PC-3 (cell line): ENCODE measurements around the gene KRTAP12-4. TPM values are rescaled to one million over a fixed set of nuclear protein-coding genes. Genes with fewer than 3 reads are reported as not detected.
"Not testable (repeated sequence)": the region's sequence is repeated elsewhere in the genome, so short reads cannot be mapped to it uniquely, and the experiment has no call there.

Experiments used
- ATAC-seq: fragments of 200-7000 bp; cut with Tn5 transposase; 2 replicates; pipeline ENCODE4 v1.9.1; 2020; ENCODE audit warnings: mild to moderate bottlenecking, moderate library complexity
- BruUV-seq: library from RNA; stranded (reverse); fragments of 400-500 nt; replicated peaks from 2 replicates; lab custom pipeline; 2021; lab: Mats Ljungman, UMichigan
- CTCF ChIA-PET: fragments of 300-600 bp; sonication (Branson Sonifier 250); formaldehyde crosslinking; loops from one replicate; lab custom pipeline; 2022; ENCODE audit warnings: antibody characterized with exemption; lab: Charles Lee
- POLR2A ChIA-PET: fragments of 300-600 bp; sonication (Branson Sonifier 250); formaldehyde crosslinking; loops from one replicate; lab custom pipeline; 2022; ENCODE audit warnings: antibody characterized with exemption; ENCODE audit not compliant: unreplicated experiment; lab: Charles Lee
- DNase-seq: peaks from one replicate; pipeline ENCODE4 v3.0.0-alpha.2; 2015
- H2AFZ ChIP-seq: fragments of 300-600 bp; sonication (generic); 2 replicates; pipeline ENCODE4 v1.6.0; 2016; ENCODE audit warnings: antibody characterized with exemption, low read length
- H3F3A ChIP-seq: fragments of 300-600 bp; sonication (generic); one replicate; pipeline ENCODE4 v1.6.0; 2017; ENCODE audit warnings: antibody characterized with exemption, low read length, control low read depth, mild to moderate bottlenecking; ENCODE audit not compliant: unreplicated experiment
- H3K27ac ChIP-seq: fragments of 300-600 bp; sonication (generic); 2 replicates; pipeline ENCODE4 v1.5.1; 2016; ENCODE audit warnings: mild to moderate bottlenecking, low read length
- H3K27me3 ChIP-seq: fragments of 300-600 bp; sonication (generic); 2 replicates; pipeline ENCODE4 v1.6.1; 2016; ENCODE audit warnings: low read length, mixed read lengths
- H3K36me3 ChIP-seq: fragments of 300-600 bp; sonication (generic); 2 replicates; pipeline ENCODE4 v1.6.1; 2016; ENCODE audit warnings: low read depth, mixed run types, low read length, mixed read lengths
- H3K4me1 ChIP-seq: fragments of 300-600 bp; sonication (generic); 2 replicates; pipeline ENCODE4 v1.5.1; 2016; ENCODE audit warnings: low read length; ENCODE audit not compliant: insufficient read depth
- H3K4me2 ChIP-seq: fragments of 300-600 bp; sonication (generic); 2 replicates; pipeline ENCODE4 v1.6.0; 2016; ENCODE audit warnings: low read length
- H3K4me3 ChIP-seq: fragments of 300-600 bp; sonication (generic); 2 replicates; pipeline ENCODE4 v1.5.1; 2016; ENCODE audit warnings: mild to moderate bottlenecking, low read length, mixed read lengths
- H3K79me2 ChIP-seq: fragments of 300-600 bp; sonication (generic); 2 replicates; pipeline ENCODE4 v1.6.1; 2017; ENCODE audit warnings: low read length, mixed read lengths
- H3K9ac ChIP-seq: fragments of 300-600 bp; sonication (generic); 2 replicates; pipeline ENCODE4 v1.6.0; 2016; ENCODE audit warnings: mild to moderate bottlenecking, low read length
- H3K9me2 ChIP-seq: fragments of 300-600 bp; sonication (generic); replicated peaks from 2 replicates; pipeline ENCODE4 v1.6.1; 2016; ENCODE audit warnings: mixed run types, low read length, mixed read lengths
- H3K9me3 ChIP-seq: fragments of 300-600 bp; sonication (generic); 2 replicates; pipeline ENCODE4 v1.6.1; 2016; ENCODE audit warnings: low read length, mixed read lengths
- H4K20me1 ChIP-seq: fragments of 300-600 bp; sonication (generic); 2 replicates; pipeline ENCODE4 v1.6.1; 2016; ENCODE audit warnings: low read length, mixed read lengths
- EZH2 ChIP-seq: fragments of 300-600 bp; sonication (generic); IDR thresholded peaks from one replicate; pipeline ENCODE4 v1.6.1; 2017; ENCODE audit warnings: antibody characterized with exemption, mild to moderate bottlenecking, low read length; ENCODE audit not compliant: unreplicated experiment
- EZH2phosphoT487 ChIP-seq: fragments of 300-600 bp; sonication (generic); IDR thresholded peaks from 2 replicates; pipeline ENCODE4 v1.6.1; 2018; ENCODE audit warnings: mild to moderate bottlenecking, antibody characterized with exemption, low read length, borderline replicate concordance
- intact Hi-C: fragments of 100-400 bp; cut with micrococcal nuclease; formaldehyde crosslinking; loops from 2 replicates; pipeline ENCODE4 v1.9.0; 2023
- total RNA-seq: library from RNA; depleted of rRNA; stranded (reverse); fragments of >200 nt; gene quantifications from 2 replicates; pipeline ENCODE4 v1.2.3, GENCODE V29; 2014
- TF ChIP-seq, protein P1 (sequence below): fragments of 300-600 bp; sonication (generic); conservative IDR thresholded peaks from 2 replicates; pipeline ENCODE4 v1.5.1; 2017; ENCODE audit warnings: antibody characterized with exemption, low read depth, mild to moderate bottlenecking, low read length

The KRTAP12-4 gene
- total RNA-seq, 1 experiment from 2014 or later: not detected

DNA sequence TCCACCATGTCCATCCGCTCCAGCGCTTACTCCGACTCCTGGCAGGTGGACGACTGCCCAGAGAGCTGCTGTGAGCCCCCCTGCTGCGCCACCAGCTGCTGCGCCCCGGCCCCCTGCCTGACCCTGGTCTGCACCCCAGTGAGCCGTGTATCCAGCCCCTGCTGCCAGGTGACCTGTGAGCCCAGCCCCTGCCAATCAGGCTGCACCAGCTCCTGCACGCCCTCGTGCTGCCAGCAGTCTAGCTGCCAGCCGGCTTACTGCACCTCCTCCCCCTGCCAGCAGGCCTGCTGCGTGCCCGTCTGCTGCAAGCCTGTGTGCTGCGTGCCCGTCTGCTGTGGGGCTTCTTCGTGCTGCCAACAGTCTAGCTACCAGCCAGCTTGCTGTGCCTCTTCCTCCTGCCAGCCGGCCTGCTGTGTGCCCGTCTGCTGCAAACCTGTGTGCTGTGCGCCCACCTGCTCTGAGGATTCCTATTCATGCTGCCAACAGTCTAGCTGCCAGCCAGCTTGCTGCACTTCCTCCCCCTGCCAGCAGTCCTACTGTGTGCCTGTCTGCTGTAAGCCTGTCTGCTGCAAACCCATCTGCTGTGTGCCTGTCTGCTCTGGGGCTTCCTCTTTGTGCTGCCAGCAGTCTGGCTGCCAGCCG, 27.2 kb downstream of the KRTAP12-4 start:
- H3K4me3 ChIP-seq, H3K4me1 ChIP-seq, H3K4me2 ChIP-seq, H3K36me3 ChIP-seq, intact Hi-C loops, CTCF ChIA-PET, H3K79me2 ChIP-seq, ATAC-seq, H3K27ac ChIP-seq, DNase-seq, H3K9ac ChIP-seq, H3K27me3 ChIP-seq, H2AFZ ChIP-seq, H3K9me2 ChIP-seq, H4K20me1 ChIP-seq, H3F3A ChIP-seq, POLR2A ChIA-PET, BruUV-seq: not testable (repeated sequence)
- H3K9me3 ChIP-seq: peaks cover 10% of the 10 kb centered on the region

DNA sequence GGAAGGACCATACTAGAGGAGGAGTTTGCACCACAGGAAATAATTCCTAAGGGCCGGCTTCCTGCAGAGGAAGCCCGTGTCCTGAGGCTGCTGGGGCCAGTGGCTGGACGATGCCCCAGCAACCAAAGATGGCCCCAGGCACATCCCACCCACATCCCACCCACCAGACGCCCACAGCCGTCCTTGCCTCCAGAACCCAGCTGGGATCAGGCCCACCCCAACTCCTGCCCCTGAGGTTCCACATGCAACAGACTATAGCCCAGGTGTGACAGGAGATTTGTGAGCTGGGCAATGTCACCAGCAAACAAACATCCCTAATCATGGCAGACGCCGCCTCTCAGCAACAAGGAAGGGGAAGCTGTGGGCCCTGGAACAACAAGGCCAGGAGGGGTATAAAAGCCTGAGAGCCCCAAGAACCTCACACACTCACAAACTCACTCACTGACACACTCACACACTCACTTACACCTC, 27.8 kb downstream of the KRTAP12-4 start, which contains the start of gene KRTAP10-9:
Gene KRTAP10-9, plus strand, starts transcription at position 421 of the 471 bp plus-strand sequence. CDS start 79 bp downstream, outside the sequence.
- H4K20me1 ChIP-seq: no peaks in the 10 kb centered on the region
- no peaks in the 10 kb centered on the region for H3F3A ChIP-seq
- H2AFZ ChIP-seq: no peak within 1 kb of the TSS
- TF ChIP-seq EZH2 (no peak), EZH2phosphoT487 (no peak)
- TF ChIP-seq, protein P1, sequence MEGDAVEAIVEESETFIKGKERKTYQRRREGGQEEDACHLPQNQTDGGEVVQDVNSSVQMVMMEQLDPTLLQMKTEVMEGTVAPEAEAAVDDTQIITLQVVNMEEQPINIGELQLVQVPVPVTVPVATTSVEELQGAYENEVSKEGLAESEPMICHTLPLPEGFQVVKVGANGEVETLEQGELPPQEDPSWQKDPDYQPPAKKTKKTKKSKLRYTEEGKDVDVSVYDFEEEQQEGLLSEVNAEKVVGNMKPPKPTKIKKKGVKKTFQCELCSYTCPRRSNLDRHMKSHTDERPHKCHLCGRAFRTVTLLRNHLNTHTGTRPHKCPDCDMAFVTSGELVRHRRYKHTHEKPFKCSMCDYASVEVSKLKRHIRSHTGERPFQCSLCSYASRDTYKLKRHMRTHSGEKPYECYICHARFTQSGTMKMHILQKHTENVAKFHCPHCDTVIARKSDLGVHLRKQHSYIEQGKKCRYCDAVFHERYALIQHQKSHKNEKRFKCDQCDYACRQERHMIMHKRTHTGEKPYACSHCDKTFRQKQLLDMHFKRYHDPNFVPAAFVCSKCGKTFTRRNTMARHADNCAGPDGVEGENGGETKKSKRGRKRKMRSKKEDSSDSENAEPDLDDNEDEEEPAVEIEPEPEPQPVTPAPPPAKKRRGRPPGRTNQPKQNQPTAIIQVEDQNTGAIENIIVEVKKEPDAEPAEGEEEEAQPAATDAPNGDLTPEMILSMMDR: no peak
- H3K79me2 ChIP-seq: no peaks in the 10 kb centered on the region
- BruUV-seq: no TSS peak
- H3K9me2 ChIP-seq: no peaks in the 10 kb centered on the region
- H3K4me3 ChIP-seq: no peak within 1 kb of the TSS
- no peaks in the 10 kb centered on the region for H3K27me3 ChIP-seq
- H3K4me1 ChIP-seq: no peaks in the 10 kb centered on the region
- ChIA-PET POLR2A (no interaction called here), CTCF (no interaction called here)
- no peak within 1 kb of the TSS for H3K4me2 ChIP-seq
- intact Hi-C loops: no loop called here
- H3K27ac ChIP-seq: no peak within 1 kb of the TSS
- ATAC-seq: no peak
- H3K9ac ChIP-seq: no peak within 1 kb of the TSS
- no peak for DNase-seq
- peaks cover 10% of the 10 kb centered on the region for H3K9me3 ChIP-seq
- no peaks in the 10 kb centered on the region for H3K36me3 ChIP-seq

DNA sequence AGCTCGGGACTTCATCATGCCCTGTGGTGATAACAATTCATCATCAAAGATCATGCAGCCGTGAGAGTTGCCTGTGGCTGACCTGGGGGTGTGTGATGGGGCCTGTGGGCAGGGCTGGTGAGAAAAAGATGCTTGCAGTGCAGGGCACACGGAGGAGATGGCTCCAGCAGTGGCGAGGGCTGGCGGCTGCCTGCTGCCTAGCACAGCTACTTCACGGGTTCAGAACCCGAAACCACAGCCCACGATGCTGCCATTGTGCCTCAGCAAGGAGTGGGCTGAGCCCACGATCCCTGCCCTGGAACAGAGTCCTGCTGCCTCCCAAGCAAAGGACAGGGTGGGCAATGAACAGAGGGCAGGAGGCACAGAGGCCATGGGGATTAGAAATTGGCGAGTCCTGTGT, 28.2 kb downstream of the KRTAP12-4 start:
- Histone ChIP-seq H3K4me1 (no peaks in the 10 kb centered on the region), H3K36me3 (no peaks in the 10 kb centered on the region), H3K9ac (no peak overlapping the region), H3F3A (no peaks in the 10 kb centered on the region), H3K79me2 (no peaks in the 10 kb centered on the region), H3K9me3 (peaks cover 10% of the 10 kb centered on the region), H4K20me1 (no peaks in the 10 kb centered on the region), H3K27ac (no peak overlapping the region), H3K9me2 (no peaks in the 10 kb centered on the region), H3K4me3 (no peak overlapping the region), H2AFZ (no peak overlapping the region), H3K27me3 (no peaks in the 10 kb centered on the region), H3K4me2 (no peak overlapping the region)
- BruUV-seq: no TSS peak
- TF ChIP-seq, protein P1: no peak
- intact Hi-C loops: no loop called here
- DNase-seq (no peak), ATAC-seq (no peak)
- ChIA-PET POLR2A (no interaction called here), CTCF (no interaction called here)
